ENCODE data around the gene S1PR3. TPM values are rescaled to one million over a fixed set of nuclear protein-coding genes. Genes with fewer than 3 reads are reported as not detected.

S1PR3 gene
- total RNA-seq, 1 donor from 2014 or later = 2.9 TPM

DNA sequence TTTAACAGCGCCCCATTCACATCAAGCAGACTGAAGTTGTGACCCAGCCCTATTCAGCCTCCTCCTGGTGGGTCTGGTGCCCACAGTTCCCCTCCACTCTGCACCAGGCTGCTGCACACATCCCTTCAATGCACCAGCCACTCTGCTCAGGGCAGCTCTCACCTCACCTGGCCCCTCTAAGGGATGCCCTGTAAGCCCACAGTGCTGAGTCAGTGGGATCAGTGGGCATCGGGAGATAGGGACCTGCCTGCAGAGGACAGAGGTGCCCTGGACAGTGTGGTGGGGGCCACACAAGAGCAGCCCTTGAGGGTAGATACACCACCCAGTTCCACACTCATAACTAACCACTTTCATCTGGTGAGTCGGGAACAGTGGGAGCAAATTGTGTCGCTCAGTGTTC, 38.3 kb upstream of the S1PR3 start:
- Mint-ChIP-seq H3K4me3 (ENCODE audit: unreplicated experiment) (no peak overlapping the region), H3K4me1 (ENCODE audit: low read depth, unreplicated experiment) (peaks cover 17% of the 10 kb centered on the region), H3K27me3 (ENCODE audit: unreplicated experiment) (peaks cover 6% of the 10 kb centered on the region), H3K36me3 (ENCODE audit: unreplicated experiment) (no peaks in the 10 kb centered on the region), H3K9me3 (ENCODE audit: unreplicated experiment) (peaks cover under 1% of the 10 kb centered on the region), H3K27ac (ENCODE audit: unreplicated experiment) (no peak overlapping the region)
- no peak for DNase-seq
- TF ChIP-seq, protein P1, sequence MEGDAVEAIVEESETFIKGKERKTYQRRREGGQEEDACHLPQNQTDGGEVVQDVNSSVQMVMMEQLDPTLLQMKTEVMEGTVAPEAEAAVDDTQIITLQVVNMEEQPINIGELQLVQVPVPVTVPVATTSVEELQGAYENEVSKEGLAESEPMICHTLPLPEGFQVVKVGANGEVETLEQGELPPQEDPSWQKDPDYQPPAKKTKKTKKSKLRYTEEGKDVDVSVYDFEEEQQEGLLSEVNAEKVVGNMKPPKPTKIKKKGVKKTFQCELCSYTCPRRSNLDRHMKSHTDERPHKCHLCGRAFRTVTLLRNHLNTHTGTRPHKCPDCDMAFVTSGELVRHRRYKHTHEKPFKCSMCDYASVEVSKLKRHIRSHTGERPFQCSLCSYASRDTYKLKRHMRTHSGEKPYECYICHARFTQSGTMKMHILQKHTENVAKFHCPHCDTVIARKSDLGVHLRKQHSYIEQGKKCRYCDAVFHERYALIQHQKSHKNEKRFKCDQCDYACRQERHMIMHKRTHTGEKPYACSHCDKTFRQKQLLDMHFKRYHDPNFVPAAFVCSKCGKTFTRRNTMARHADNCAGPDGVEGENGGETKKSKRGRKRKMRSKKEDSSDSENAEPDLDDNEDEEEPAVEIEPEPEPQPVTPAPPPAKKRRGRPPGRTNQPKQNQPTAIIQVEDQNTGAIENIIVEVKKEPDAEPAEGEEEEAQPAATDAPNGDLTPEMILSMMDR (IDR thresholded peaks at IDR 0.05; ENCODE audit: partially characterized antibody, unreplicated experiment) = no peak

DNA sequence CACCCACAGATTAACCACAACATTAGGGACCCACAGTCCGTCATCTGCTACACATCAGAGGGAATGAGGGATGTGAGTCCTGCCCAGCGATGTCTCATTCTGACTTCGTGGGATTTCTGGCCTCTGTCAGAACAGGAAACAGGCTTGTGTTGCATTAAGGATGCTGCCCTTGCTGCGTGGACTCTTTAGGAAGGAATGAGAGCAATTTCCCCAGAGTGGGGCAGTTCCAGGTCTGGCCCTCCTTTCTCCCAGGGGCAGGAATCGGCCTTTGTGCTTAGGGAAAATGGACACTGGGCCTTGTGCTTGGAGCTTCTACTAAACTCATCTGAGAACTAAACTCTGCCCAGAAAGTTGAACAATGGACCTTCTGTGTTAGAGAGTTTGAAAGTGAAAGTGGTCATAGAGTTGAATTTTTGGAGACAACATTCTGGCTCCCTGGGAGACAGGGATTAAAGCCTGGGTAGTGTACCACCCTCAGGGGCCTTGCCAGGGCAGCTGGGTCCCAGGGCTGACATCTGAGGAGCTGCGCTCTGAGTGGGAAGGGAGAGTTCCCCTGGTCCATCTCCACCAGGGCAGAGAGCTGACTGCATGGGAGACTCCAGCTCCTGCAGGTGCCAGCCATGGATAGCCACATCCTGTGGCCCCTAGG, 37.8 kb upstream of the S1PR3 start:
- DNase-seq = no peak
- Mint-ChIP-seq H3K4me3 (ENCODE audit: unreplicated experiment) (no peak overlapping the region), H3K27ac (ENCODE audit: unreplicated experiment) (no peak overlapping the region), H3K27me3 (ENCODE audit: unreplicated experiment) (peaks cover 6% of the 10 kb centered on the region), H3K36me3 (ENCODE audit: unreplicated experiment) (no peaks in the 10 kb centered on the region), H3K9me3 (ENCODE audit: unreplicated experiment) (no peaks in the 10 kb centered on the region), H3K4me1 (ENCODE audit: low read depth, unreplicated experiment) (peaks cover 21% of the 10 kb centered on the region)
- TF ChIP-seq, protein P1 (IDR thresholded peaks at IDR 0.05; ENCODE audit: partially characterized antibody, unreplicated experiment) = no peak

DNA sequence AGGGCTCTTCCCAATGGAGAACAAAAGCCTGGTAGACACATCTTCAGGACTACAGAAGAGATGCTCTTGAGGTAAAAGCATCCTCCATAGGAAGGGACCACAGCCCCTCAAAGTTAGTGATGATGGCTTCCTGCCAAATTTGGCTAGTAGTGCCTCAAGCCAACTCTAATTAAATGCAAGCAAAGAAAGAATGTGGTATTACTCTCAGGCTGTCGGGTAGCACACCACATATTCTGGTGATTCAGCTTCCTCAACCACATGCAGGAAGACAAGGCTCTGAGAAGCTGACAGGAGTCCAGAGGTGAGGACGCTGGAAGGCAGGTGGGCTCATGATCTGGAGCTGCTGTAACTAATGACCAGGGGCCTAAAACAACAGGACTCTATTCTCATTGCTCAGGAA, 37.2 kb upstream of the S1PR3 start:
- H3K9me3 Mint-ChIP-seq (ENCODE audit: unreplicated experiment) = no peaks in the 10 kb centered on the region
- no peak overlapping the region for H3K4me3 Mint-ChIP-seq (ENCODE audit: unreplicated experiment)
- H3K27ac Mint-ChIP-seq (ENCODE audit: unreplicated experiment) = no peak overlapping the region
- no peaks in the 10 kb centered on the region for H3K36me3 Mint-ChIP-seq (ENCODE audit: unreplicated experiment)
- H3K27me3 Mint-ChIP-seq (ENCODE audit: unreplicated experiment) = peaks cover 6% of the 10 kb centered on the region
- TF ChIP-seq, protein P1 (IDR thresholded peaks at IDR 0.05; ENCODE audit: partially characterized antibody, unreplicated experiment) = no peak
- DNase-seq = no peak
- peaks cover 22% of the 10 kb centered on the region for H3K4me1 Mint-ChIP-seq (ENCODE audit: low read depth, unreplicated experiment)

DNA sequence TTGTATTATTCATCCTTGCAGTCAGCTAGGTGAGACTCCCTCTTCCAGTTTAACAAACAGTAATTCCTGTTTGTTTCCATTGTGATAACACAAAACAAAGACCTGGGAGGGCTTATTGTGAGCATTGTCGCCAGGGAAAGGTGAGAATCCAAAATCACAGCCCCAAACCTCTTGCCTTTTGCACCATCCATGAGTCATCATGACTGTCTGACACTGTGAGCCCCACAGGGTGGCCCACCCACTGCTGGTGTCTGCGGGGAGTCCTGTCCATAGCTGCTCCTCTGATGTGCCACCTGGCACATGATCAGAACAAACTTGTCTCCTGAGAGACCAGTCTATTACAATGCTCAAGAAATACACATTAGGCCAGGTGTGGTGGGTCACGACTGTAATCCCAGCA, 33.7 kb upstream of the S1PR3 start:
- TF ChIP-seq, protein P1 (IDR thresholded peaks at IDR 0.05; ENCODE audit: partially characterized antibody, unreplicated experiment) = no peak
- peaks cover 12% of the 10 kb centered on the region for H3K36me3 Mint-ChIP-seq (ENCODE audit: unreplicated experiment)
- H3K4me1 Mint-ChIP-seq (ENCODE audit: low read depth, unreplicated experiment) = peaks cover 19% of the 10 kb centered on the region
- H3K27ac Mint-ChIP-seq (ENCODE audit: unreplicated experiment) = no peak overlapping the region
- H3K27me3 Mint-ChIP-seq (ENCODE audit: unreplicated experiment) = peaks cover 6% of the 10 kb centered on the region
- peaks cover 7% of the 10 kb centered on the region for H3K9me3 Mint-ChIP-seq (ENCODE audit: unreplicated experiment)
- H3K4me3 Mint-ChIP-seq (ENCODE audit: unreplicated experiment) = no peak overlapping the region
- DNase-seq = no peak

GRCh38 chr9:88959727-88960469, 31.4 kb upstream of the S1PR3 start:
- Mint-ChIP-seq H3K4me3 (ENCODE audit: unreplicated experiment) (no peak overlapping the region), H3K9me3 (ENCODE audit: unreplicated experiment) (peaks cover 7% of the 10 kb centered on the region), H3K27me3 (ENCODE audit: unreplicated experiment) (peaks cover 4% of the 10 kb centered on the region), H3K4me1 (ENCODE audit: low read depth, unreplicated experiment) (peaks cover 19% of the 10 kb centered on the region), H3K27ac (ENCODE audit: unreplicated experiment) (no peak overlapping the region), H3K36me3 (ENCODE audit: unreplicated experiment) (peaks cover 12% of the 10 kb centered on the region)
- DNase-seq = no peak
- TF ChIP-seq, protein P1 (IDR thresholded peaks at IDR 0.05; ENCODE audit: partially characterized antibody, unreplicated experiment) = no peak
